Neural cell (in vitro differentiated cells): ENCODE data around the gene CFAP157. TPM values are rescaled to one million over a fixed set of nuclear protein-coding genes. Genes with fewer than 3 reads are reported as not detected.
A peak's percentile ranks its signal among the peaks of the same experiment; 100 is the strongest.
"Not testable (repeated sequence)": the region's sequence is repeated elsewhere in the genome, so short reads cannot be mapped to it uniquely, and the experiment has no call there.

Source experiments
- H2AFZ ChIP-seq: fragments of 200-600, 300-800 bp; sonication (generic), shearing (Covaris generic); 2 replicates; pipeline ENCODE4 v1.6.0; 2014; ENCODE audit warnings: low read depth, mild to moderate bottlenecking, antibody characterized with exemption, low read length, moderate library complexity
- H3F3A ChIP-seq: fragments of 200-600 bp; shearing (Covaris generic); 2 replicates; pipeline ENCODE4 v1.6.1; 2016; ENCODE audit warnings: mild to moderate bottlenecking, moderate library complexity, mixed read lengths, antibody characterized with exemption, low read length; ENCODE audit not compliant: insufficient read depth, poor library complexity, severe bottlenecking
- H3K27ac ChIP-seq: fragments of 200-600, 300-800 bp; sonication (generic), shearing (Covaris generic); 2 replicates; pipeline ENCODE4 v1.5.1; 2014; ENCODE audit warnings: mild to moderate bottlenecking, low read length, moderate library complexity
- H3K27me3 ChIP-seq: fragments of 300-800, 200-600 bp; sonication (generic), shearing (Covaris generic); 2 replicates; pipeline ENCODE4 v1.6.0; 2014; ENCODE audit warnings: mild to moderate bottlenecking, low read depth, low read length, moderate library complexity; ENCODE audit not compliant: insufficient read depth
- H3K36me3 ChIP-seq: fragments of 300-800, 200-600 bp; sonication (generic), shearing (Covaris generic); 2 replicates; pipeline ENCODE4 v1.5.1; 2014; ENCODE audit warnings: mild to moderate bottlenecking, antibody characterized with exemption, low read length, moderate library complexity; ENCODE audit not compliant: insufficient read depth
- H3K4me2 ChIP-seq: fragments of 300-800, 200-600 bp; sonication (generic), shearing (Covaris generic); 2 replicates; pipeline ENCODE4 v1.6.0; 2014; ENCODE audit warnings: mild to moderate bottlenecking, low read length
- H3K4me3 ChIP-seq: fragments of 300-800, 200-600 bp; sonication (generic), shearing (Covaris generic); 2 replicates; pipeline ENCODE4 v1.5.1; 2014; ENCODE audit warnings: mild to moderate bottlenecking, low read length, moderate library complexity
- H3K79me2 ChIP-seq: fragments of 200-600 bp; shearing (Covaris generic); replicated peaks from 2 replicates; pipeline ENCODE4 v1.6.0; 2014; ENCODE audit warnings: mild to moderate bottlenecking, low read length, moderate library complexity; ENCODE audit not compliant: insufficient read depth
- H3K9ac ChIP-seq: fragments of 300-800, 200-600 bp; sonication (generic), shearing (Covaris generic); 2 replicates; pipeline ENCODE4 v1.6.1; 2016; ENCODE audit warnings: mild to moderate bottlenecking, low read length, mixed read lengths
- H3K9me2 ChIP-seq: fragments of 200-600 bp; shearing (Covaris generic); 2 replicates; pipeline ENCODE4 v1.6.1; 2016; ENCODE audit warnings: mild to moderate bottlenecking, low read length, mixed read lengths; ENCODE audit not compliant: insufficient read depth
- H3K9me3 ChIP-seq: fragments of 200-600, 300-800 bp; sonication (generic), shearing (Covaris generic); 2 replicates; pipeline ENCODE4 v1.6.1; 2016; ENCODE audit warnings: mild to moderate bottlenecking, mixed run types, low read length, moderate library complexity, mixed read lengths
- H4K20me1 ChIP-seq: fragments of 200-600 bp; shearing (Covaris generic); 2 replicates; pipeline ENCODE4 v1.6.1; 2016; ENCODE audit warnings: mild to moderate bottlenecking, mixed run types; ENCODE audit not compliant: insufficient read depth
- CTCF ChIP-seq: fragments of 450-650 bp; IDR thresholded peaks from 2 replicates; pipeline ENCODE4 v1.5.1; 2014; ENCODE audit warnings: antibody characterized with exemption, mild to moderate bottlenecking, moderate library complexity; ENCODE audit not compliant: poor library complexity, severe bottlenecking
- EP300 ChIP-seq: fragments of 450-650 bp; conservative IDR thresholded peaks from 2 replicates; pipeline ENCODE4 v1.6.1; 2014; ENCODE audit warnings: antibody characterized with exemption, mild to moderate bottlenecking, moderate library complexity; ENCODE audit not compliant: poor library complexity, severe bottlenecking
- EZH2 ChIP-seq: fragments of 200-600, 300-800 bp; shearing (Covaris generic), sonication (generic); IDR thresholded peaks from 2 replicates; pipeline ENCODE4 v1.6.1; 2014; ENCODE audit warnings: antibody characterized with exemption, low read length, borderline replicate concordance, mild to moderate bottlenecking; ENCODE audit not compliant: insufficient read depth, poor library complexity, severe bottlenecking
- MXI1 ChIP-seq: fragments of 450-650 bp; conservative IDR thresholded peaks from 2 replicates; pipeline ENCODE4 v1.6.1; 2014; ENCODE audit warnings: antibody characterized with exemption, mild to moderate bottlenecking; ENCODE audit not compliant: poor library complexity, severe bottlenecking
- POLR2AphosphoS5 ChIP-seq: IDR thresholded peaks from 2 replicates; pipeline ENCODE4 v1.6.1; 2012
- RAD21 ChIP-seq: fragments of 450-650 bp; conservative IDR thresholded peaks from 2 replicates; pipeline ENCODE4 v1.6.1; 2014; ENCODE audit warnings: antibody characterized with exemption, mild to moderate bottlenecking, moderate library complexity
- REST ChIP-seq: IDR thresholded peaks from 2 replicates; pipeline ENCODE4 v1.6.1; 2012; ENCODE audit warnings: borderline replicate concordance
- SMC3 ChIP-seq: fragments of 450-650 bp; conservative IDR thresholded peaks from 2 replicates; pipeline ENCODE4 v1.6.1; 2014; ENCODE audit warnings: antibody characterized with exemption, mild to moderate bottlenecking, moderate library complexity; ENCODE audit not compliant: poor library complexity
- TAF1 ChIP-seq: IDR thresholded peaks from 2 replicates; pipeline ENCODE4 v1.6.1; 2012; ENCODE audit warnings: low read depth
- polyA plus RNA-seq: library from polyadenylated mRNA; depleted of rRNA; stranded (reverse); fragments of >200 nt; gene quantifications from 2 replicates; pipeline ENCODE4 v1.2.3, GENCODE V29; 2014

Gene CFAP157
- polyA plus RNA-seq, 1 donor from 2014 or later, result 1.3 TPM

GRCh38 chr9:127755061-127756060 is 48.6 kb downstream of the CFAP157 start:
- Histone ChIP-seq H3K27ac (peak overlapping the region; percentile 98), H3K9ac (peak overlapping the region; percentile 100), H3K9me3 (no peaks in the 10 kb centered on the region), H3K4me2 (peak overlapping the region; percentile 70), H3K36me3 (no peaks in the 10 kb centered on the region), H3K9me2 (no peaks in the 10 kb centered on the region), H3F3A (no peaks in the 10 kb centered on the region), H4K20me1 (no peaks in the 10 kb centered on the region), H3K27me3 (no peaks in the 10 kb centered on the region), H3K79me2 (peaks cover 26% of the 10 kb centered on the region), H2AFZ (peak overlapping the region; percentile 60), H3K4me3 (peak overlapping the region; percentile 100)
- TF ChIP-seq SMC3, result no peak
- TF ChIP-seq TAF1, result peak; percentile 85
- TF ChIP-seq POLR2AphosphoS5, result peak; percentile 98
- no peak for TF ChIP-seq EP300
- no peak for TF ChIP-seq CTCF
- TF ChIP-seq EZH2, result no peak
- TF ChIP-seq RAD21, result peak; percentile 46
- TF ChIP-seq REST, result peak; percentile 46
- TF ChIP-seq MXI1, result peak; percentile 50

GRCh38 chr9:127756233-127756632 is 49.4 kb downstream of the CFAP157 start:
- Histone ChIP-seq H3K9me2 (no peaks in the 10 kb centered on the region), H3K9me3 (no peaks in the 10 kb centered on the region), H3F3A (no peaks in the 10 kb centered on the region), H3K4me2 (no peak overlapping the region), H3K27me3 (no peaks in the 10 kb centered on the region), H2AFZ (no peak overlapping the region), H3K4me3 (peak overlapping the region; percentile 100), H3K36me3 (no peaks in the 10 kb centered on the region), H3K79me2 (peaks cover 26% of the 10 kb centered on the region), H3K27ac (no peak overlapping the region), H3K9ac (peak overlapping the region; percentile 100), H4K20me1 (no peaks in the 10 kb centered on the region)
- no peak for TF ChIP-seq EP300
- no peak for TF ChIP-seq TAF1
- no peak for TF ChIP-seq CTCF
- no peak for TF ChIP-seq POLR2AphosphoS5
- no peak for TF ChIP-seq EZH2
- TF ChIP-seq RAD21, result no peak
- TF ChIP-seq REST, result no peak
- TF ChIP-seq MXI1, result no peak
- no peak for TF ChIP-seq SMC3

GRCh38 chr9:127756776-127757175 is 50.0 kb downstream of the CFAP157 start:
- H3K9ac ChIP-seq, H3F3A ChIP-seq, H2AFZ ChIP-seq, H3K27ac ChIP-seq, H3K9me2 ChIP-seq, H3K27me3 ChIP-seq, H3K9me3 ChIP-seq, H3K36me3 ChIP-seq, H4K20me1 ChIP-seq, H3K4me3 ChIP-seq, H3K4me2 ChIP-seq: not testable (repeated sequence)
- peaks cover 26% of the 10 kb centered on the region for H3K79me2 ChIP-seq
